GM12872 (cell line): Measurements from ENCODE around the gene FGF10.

ENCODE experiments used
- TF ChIP-seq, protein P1 (sequence below): IDR thresholded peaks from 3 replicates; pipeline ENCODE4 v1.5.1; 2011; ENCODE audit warnings: low read depth, mild to moderate bottlenecking, low read length, moderate library complexity; ENCODE audit not compliant: insufficient read depth

FGF10 gene

DNA sequence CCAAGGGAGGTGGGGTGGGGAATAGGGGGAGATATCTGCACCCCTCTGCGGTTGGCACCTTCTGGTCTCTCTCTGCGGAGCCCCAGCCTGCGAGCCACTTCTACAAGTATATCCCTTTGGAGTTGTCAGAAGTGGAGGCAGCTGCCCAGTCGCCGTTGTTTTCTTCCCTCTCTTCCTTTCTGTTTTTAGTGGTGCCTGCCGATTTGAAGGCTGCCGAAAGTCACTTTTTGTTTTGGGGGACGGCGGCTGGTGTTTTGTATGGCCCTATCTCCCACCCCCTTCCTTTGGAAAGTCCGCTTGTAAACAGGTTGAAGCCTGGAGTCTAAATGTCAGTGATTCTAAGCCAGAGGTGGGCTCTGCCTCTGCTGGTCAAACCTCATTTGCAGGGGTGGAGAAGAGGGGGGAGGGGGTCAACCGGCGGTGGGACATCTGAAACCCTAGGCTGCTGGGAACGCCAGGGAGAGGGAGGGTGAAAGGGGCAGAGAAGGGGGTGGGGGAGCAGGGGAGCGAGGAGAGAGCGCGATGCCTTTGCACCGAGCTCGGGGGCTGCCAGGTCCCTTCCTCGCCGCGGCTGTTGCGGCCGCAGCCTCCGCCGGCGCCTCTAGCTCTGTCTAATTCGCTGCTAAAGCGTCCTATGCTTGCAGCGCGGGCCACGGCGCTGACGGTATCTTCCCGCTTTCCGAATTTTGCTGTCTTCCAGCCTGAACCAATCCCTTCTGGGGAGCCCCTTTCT is at the start of gene FGF10:
TSS of gene FGF10 (minus strand) at position 331 of the 733 bp plus-strand sequence. CDS start 738 bp downstream, outside the sequence.
- TF ChIP-seq, protein P1, sequence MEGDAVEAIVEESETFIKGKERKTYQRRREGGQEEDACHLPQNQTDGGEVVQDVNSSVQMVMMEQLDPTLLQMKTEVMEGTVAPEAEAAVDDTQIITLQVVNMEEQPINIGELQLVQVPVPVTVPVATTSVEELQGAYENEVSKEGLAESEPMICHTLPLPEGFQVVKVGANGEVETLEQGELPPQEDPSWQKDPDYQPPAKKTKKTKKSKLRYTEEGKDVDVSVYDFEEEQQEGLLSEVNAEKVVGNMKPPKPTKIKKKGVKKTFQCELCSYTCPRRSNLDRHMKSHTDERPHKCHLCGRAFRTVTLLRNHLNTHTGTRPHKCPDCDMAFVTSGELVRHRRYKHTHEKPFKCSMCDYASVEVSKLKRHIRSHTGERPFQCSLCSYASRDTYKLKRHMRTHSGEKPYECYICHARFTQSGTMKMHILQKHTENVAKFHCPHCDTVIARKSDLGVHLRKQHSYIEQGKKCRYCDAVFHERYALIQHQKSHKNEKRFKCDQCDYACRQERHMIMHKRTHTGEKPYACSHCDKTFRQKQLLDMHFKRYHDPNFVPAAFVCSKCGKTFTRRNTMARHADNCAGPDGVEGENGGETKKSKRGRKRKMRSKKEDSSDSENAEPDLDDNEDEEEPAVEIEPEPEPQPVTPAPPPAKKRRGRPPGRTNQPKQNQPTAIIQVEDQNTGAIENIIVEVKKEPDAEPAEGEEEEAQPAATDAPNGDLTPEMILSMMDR: no peak

DNA sequence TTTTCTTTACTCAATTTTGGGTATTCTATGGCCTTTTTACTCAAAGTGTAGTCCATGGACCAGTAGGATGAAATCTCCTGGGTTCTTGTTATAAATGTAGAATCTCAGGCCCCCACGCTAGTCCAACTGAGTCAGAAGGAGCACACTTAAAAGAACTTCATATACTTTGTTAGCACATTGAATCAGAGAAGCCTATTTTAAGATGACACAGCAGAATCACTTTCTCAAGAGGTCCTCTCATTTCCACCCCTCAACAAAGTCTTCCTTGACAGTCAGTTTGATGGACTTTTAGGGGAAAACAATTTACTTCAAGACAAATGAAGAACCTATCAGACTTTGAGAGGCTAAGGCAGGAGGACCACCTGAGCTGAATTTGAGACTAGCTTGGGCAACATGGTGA is 37.7 kb upstream of the FGF10 start:
- TF ChIP-seq, protein P1: no peak

DNA sequence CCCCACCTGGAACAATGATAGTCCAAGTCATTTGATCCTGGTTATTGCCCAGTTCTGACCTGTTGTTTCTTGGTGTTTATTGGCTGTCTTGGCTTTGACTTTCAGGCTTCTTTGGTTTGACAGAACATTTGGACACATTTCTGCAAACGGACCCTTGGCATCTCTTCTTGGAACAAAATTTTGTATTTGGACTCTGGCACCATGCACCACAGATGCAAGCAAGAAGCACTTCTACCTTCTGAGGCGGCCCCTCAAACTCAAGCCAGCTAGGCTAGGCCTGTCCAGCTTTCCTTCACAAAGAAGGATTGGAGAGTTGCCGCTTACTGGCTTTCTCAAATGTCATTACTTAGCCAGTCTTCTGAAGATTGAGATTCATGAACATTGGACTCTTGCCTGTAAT is 23.1 kb upstream of the FGF10 start:
- TF ChIP-seq, protein P1: no peak

DNA sequence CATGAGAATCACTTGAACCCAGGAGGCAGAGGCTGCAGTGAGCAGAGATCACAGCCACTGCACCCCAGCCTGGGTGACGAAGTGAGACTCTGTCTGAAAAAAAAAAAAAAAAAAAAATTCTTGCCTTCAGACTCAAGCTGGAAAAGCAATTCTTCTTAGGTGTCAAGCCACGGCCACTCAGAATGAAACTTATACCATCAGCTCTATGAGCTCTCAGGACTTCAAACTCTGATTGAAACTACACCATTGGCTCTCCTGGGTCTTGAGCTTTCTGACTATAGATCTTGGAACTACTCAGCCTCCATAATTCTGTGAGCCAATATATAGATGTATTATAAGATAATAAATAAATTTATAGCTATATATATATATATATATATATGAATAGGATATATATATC is 12.9 kb upstream of the FGF10 start:
- TF ChIP-seq, protein P1: no peak

DNA sequence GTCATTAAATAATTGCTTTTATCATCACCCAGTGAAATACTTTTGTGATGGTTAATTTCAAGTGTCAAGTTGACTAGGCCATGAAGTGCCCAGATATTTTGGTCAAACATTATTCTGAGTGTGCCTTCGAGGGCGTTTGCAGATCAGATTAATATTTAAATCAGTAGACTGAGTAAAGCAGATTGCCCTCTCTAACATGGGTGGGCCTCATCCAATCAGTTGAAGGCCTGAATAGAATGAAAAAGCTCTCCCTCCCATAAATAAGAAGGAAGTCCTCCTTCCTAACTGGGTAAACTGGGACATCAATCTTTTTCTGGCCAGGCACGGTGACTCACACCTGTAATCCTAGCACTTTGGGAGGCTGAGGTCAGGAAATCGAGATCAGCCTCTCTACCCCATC is 12.4 kb upstream of the FGF10 start:
- TF ChIP-seq, protein P1: no peak

DNA sequence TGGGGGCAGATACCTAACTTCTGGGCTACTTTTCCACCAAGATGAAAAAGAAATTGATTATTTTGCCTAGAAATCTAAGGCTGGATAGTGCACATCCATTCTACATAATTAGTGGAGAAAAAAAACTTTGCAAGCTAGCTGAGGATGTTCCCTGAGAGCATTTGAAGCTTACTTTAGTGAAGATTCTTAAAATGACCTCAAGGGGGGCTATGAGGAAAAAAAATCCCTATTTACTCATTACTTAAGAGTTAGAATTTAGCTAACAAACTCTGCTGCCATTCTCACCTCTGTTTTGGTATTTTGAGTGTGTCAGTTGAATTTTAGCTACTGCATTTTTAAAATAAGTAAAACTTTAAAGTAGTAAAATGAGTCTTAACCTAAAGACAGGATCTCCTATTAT is 9.2 kb upstream of the FGF10 start:
- TF ChIP-seq, protein P1: no peak

DNA sequence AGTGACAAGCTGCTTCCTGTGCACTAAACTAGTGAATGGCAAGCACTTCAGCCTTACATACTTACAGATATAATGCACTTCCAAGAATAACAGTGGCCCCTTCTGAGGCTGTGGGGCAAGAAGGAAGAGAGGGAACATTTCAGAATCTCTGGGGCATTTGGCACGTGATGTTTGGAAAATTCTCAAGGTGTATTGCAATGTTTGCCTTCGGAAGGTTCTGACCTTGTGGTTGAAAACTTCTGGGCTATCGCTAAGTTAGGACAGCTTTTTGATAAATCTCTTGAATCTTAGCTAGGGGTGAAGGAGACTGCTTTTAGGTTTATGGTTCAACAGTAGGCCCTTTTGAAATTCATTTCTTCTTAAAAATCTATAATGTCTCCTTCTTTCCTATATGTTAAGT is 7.1 kb upstream of the FGF10 start:
- TF ChIP-seq, protein P1: no peak
